Small intestine (tissue), 7 donors: ENCODE data around the gene METTL9. TPM values are rescaled to one million over a fixed set of nuclear protein-coding genes. Genes with fewer than 3 reads are reported as not detected.
"Not testable (repeated sequence)": the region's sequence is repeated elsewhere in the genome, so short reads cannot be mapped to it uniquely, and the experiment has no call there.

ENCODE experiments used
- DNase-seq, 2 donors: peaks; one replicate each; pipeline versions ENCODE4 v3.0.0 to v3.0.0-alpha.2; 2013
- FAIRE-seq: peaks from 2 replicates; lab custom pipeline; 2012; peaks lifted over from hg19 to GRCh38; lab: Jason Lieb, UNC
- H3K27ac ChIP-seq, 3 donors: one replicate each; pipeline ENCODE4 v1.5.1; 2013; ENCODE audit warnings: low read length in 2 of 3, mild to moderate bottlenecking in 2 of 3, control low read depth in 1 of 3, inconsistent platforms in 1 of 3, low read depth in 1 of 3, moderate library complexity in 1 of 3
- H3K27me3 ChIP-seq, 3 donors: one replicate each; pipeline ENCODE4 v1.6.1; 2013; ENCODE audit warnings: low read length in 3 of 3, inconsistent platforms in 1 of 3; ENCODE audit not compliant: control insufficient read depth in 3 of 3, insufficient read depth in 3 of 3
- H3K36me3 ChIP-seq, 3 donors: one replicate each; pipeline ENCODE4 v1.6.1; 2013; ENCODE audit warnings: low read length in 3 of 3, inconsistent platforms in 1 of 3, low read depth in 1 of 3, mild to moderate bottlenecking in 1 of 3, moderate library complexity in 1 of 3; ENCODE audit not compliant: control insufficient read depth in 3 of 3, insufficient read depth in 2 of 3
- H3K4me1 ChIP-seq, 3 donors: one replicate each; pipeline ENCODE4 v1.6.1; 2013; ENCODE audit warnings: low read length in 2 of 3, inconsistent platforms in 1 of 3, low read depth in 1 of 3, mild to moderate bottlenecking in 1 of 3, moderate library complexity in 1 of 3; ENCODE audit not compliant: control insufficient read depth in 3 of 3, insufficient read depth in 2 of 3
- H3K4me3 ChIP-seq, 3 donors: one replicate each; pipeline ENCODE4 v1.5.1; 2013; ENCODE audit warnings: low read length in 3 of 3, control low read depth in 1 of 3, inconsistent platforms in 1 of 3, low read depth in 1 of 3, mild to moderate bottlenecking in 1 of 3, moderate library complexity in 1 of 3
- H3K9me3 ChIP-seq, 2 donors: one replicate each; pipeline ENCODE4 v1.6.1; 2013; ENCODE audit warnings: low read depth in 1 of 2, low read length in 1 of 2; ENCODE audit not compliant: control insufficient read depth in 2 of 2, insufficient read depth in 1 of 2
- WGBS, 3 donors: extraction: QIAGEN DNeasy Blood & Tissue Kit; methylation state at CpG; one replicate each; pipeline ENCODE4 v1.1.7; 2013; 5-methylcytosine and 5-hydroxymethylcytosine counted together
- polyA plus RNA-seq, 4 donors: library from polyadenylated mRNA; stranded (reverse) in 3 of 4; unstranded in 1 of 4; fragments of 200-250 nt in 3 of 4; fragments of 120-200 nt in 1 of 4; gene quantifications; one replicate each; pipeline versions ENCODE4 v1.2.1 to v1.2.3, GENCODE V29; 2013
- donor health status: healthy with polysubstance abuse.
- donor health status: control.
- donor health status: control.
- donor health status: Bipolar disorder and iron deficiency.
- donor health status: healthy.

Gene METTL9
- polyA plus RNA-seq, 4 donors, result 38.7 to 171 (median 61.0) TPM

DNA sequence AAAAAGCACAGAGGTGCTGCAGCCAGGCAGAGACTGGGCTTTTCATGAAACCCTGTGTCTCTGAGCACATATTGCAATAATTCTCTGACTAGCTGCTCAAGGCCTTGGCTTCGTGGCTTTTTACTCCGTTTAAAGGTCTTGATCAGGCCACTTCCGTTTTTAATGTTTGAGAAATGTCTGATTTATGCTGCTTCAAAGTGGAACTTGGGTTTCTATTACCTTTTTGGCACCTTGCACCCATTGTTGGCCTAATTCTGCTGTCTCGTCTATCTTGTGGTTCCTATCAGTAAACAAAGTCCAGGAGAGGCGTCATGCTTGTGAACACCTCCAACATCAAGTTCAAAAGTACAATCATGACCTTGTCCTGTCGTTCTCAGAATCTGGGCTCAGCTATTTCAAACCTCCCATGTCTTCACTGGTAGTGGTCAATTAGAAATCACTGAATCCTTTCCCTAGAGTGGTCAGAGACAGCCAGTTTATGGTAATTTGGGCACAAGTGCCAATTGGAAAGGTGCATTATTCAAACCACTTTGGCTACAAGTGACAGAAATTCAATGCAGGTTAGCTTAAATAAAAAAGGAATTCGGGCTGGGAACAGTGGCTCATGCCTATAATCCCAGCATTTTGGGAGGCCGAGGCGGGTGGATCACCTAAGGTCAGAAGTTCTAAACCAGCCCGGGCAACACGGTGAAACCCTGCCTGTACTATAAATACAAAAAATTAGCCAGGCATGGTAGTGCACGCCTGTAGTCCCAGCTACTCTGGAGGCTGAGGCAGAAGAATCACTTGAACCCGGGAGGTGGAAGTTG is 33.3 kb upstream of the METTL9 start:
- Histone ChIP-seq H3K27me3 (no peaks in the 10 kb centered on the region), H3K27ac (peak overlapping the region in 1 of 3 donors; percentile 56), H3K4me1 (peaks cover 0 to 19% (median 11%) of the 10 kb centered on the region in 3 donors), H3K36me3 (no peaks in the 10 kb centered on the region), H3K4me3 (no peak overlapping the region), H3K9me3 (no peaks in the 10 kb centered on the region)
- 52 to 70% (median 57%) methylated on average over 13 of the region's 13 CpGs for WGBS, 3 donors
- FAIRE-seq (no peak), DNase-seq (peak; percentile 86 to 94)

GRCh38 chr16:21566891-21567414 is 32.4 kb upstream of the METTL9 start:
- Histone ChIP-seq H3K36me3 (no peaks in the 10 kb centered on the region), H3K4me1 (peaks cover 0 to 19% (median 11%) of the 10 kb centered on the region in 3 donors), H3K27me3 (no peaks in the 10 kb centered on the region), H3K4me3 (no peak overlapping the region), H3K9me3 (no peaks in the 10 kb centered on the region), H3K27ac (peak overlapping the region in 1 of 3 donors; percentile 23)
- DNase-seq (peak; percentile 38 to 42), FAIRE-seq (no peak)
- WGBS, 3 donors, result 79 to 85% (median 82%) methylated on average over 4 of the region's 4 CpGs

- not testable (repeated sequence) for H3K27me3 ChIP-seq, FAIRE-seq, DNase-seq, H3K9me3 ChIP-seq, H3K4me3 ChIP-seq, H3K36me3 ChIP-seq, H3K27ac ChIP-seq
- H3K4me1 ChIP-seq, result peaks cover 0 to 19% (median 11%) of the 10 kb centered on the region in 3 donors
- 93 to 99% (median 94%) methylated on average over 4 of the region's 4 CpGs for WGBS, 3 donors
Measured at GRCh38 chr16:21567496-21567895, 31.9 kb upstream of the METTL9 start.

GRCh38 chr16:21568502-21569189 is 30.7 kb upstream of the METTL9 start:
- no peak overlapping the region for H3K27ac ChIP-seq
- no peaks in the 10 kb centered on the region for H3K36me3 ChIP-seq
- FAIRE-seq, result no peak
- no peak for DNase-seq
- no peak overlapping the region for H3K4me3 ChIP-seq
- no peaks in the 10 kb centered on the region for H3K9me3 ChIP-seq
- H3K27me3 ChIP-seq, result no peaks in the 10 kb centered on the region
- WGBS, 3 donors, result 86 to 90% (median 90%) methylated on average over 6 of the region's 6 CpGs
- peaks cover 0 to 19% (median 11%) of the 10 kb centered on the region in 3 donors for H3K4me1 ChIP-seq

GRCh38 chr16:21570676-21571017 is 28.7 kb upstream of the METTL9 start:
- DNase-seq, result no peak
- no peak for FAIRE-seq
- no peaks in the 10 kb centered on the region for H3K36me3 ChIP-seq
- no peak overlapping the region for H3K4me3 ChIP-seq
- WGBS, 3 donors, result 73 to 89% (median 83%) methylated on average over 4 of the region's 4 CpGs
- peaks cover 0 to 15% (median 8%) of the 10 kb centered on the region in 3 donors for H3K4me1 ChIP-seq
- no peaks in the 10 kb centered on the region for H3K9me3 ChIP-seq
- no peak overlapping the region for H3K27ac ChIP-seq
- no peaks in the 10 kb centered on the region for H3K27me3 ChIP-seq

- H3K27me3 ChIP-seq, H3K9me3 ChIP-seq, FAIRE-seq, H3K4me1 ChIP-seq, H3K27ac ChIP-seq, H3K36me3 ChIP-seq, H3K4me3 ChIP-seq, DNase-seq: not testable (repeated sequence)
- 94 to 96% (median 96%) methylated on average over 9 of the region's 9 CpGs for whole genome bisulfite sequencing, 3 donors
Measured at GRCh38 chr16:21573506-21573905, 25.9 kb upstream of the METTL9 start.

- H3K9me3 ChIP-seq, result no peaks in the 10 kb centered on the region
- H3K4me1 ChIP-seq, result no peaks in the 10 kb centered on the region
- WGBS, 3 donors, result 71 to 79% (median 76%) methylated on average over 4 of the region's 4 CpGs
- H3K36me3 ChIP-seq, result no peaks in the 10 kb centered on the region
- H3K27me3 ChIP-seq, result no peaks in the 10 kb centered on the region
- H3K27ac ChIP-seq, result no peak overlapping the region
- no peak overlapping the region for H3K4me3 ChIP-seq
- FAIRE-seq, result no peak
- no peak for DNase-seq
Measured at GRCh38 chr16:21574372-21574771, 25.0 kb upstream of the METTL9 start.

GRCh38 chr16:21576323-21576722 is 23.1 kb upstream of the METTL9 start:
- H3K27ac ChIP-seq, H3K36me3 ChIP-seq, FAIRE-seq, H3K4me1 ChIP-seq, H3K27me3 ChIP-seq, DNase-seq, H3K9me3 ChIP-seq, H3K4me3 ChIP-seq: not testable (repeated sequence)
- 84 to 94% (median 92%) methylated on average over 2 of the region's 2 CpGs for WGBS, 3 donors
